Liver (tissue), 3 donors: ENCODE data around the gene PSMB11.

Experiments
- CTCF ChIP-seq: fragments of 150-350 bp; IDR thresholded peaks from 2 replicates; pipeline ENCODE4 v1.5.1; 2017; ENCODE audit warnings: improper control_type of control experiment, low read depth, low read length; ENCODE audit not compliant: missing input control
- EGR1 ChIP-seq, 2 donors: IDR thresholded peaks; 2 replicates each; pipeline ENCODE4 v1.6.1; 2016 to 2018; ENCODE audit warnings: antibody characterized with exemption in 2 of 2, low read depth in 2 of 2
- RAD21 ChIP-seq, 2 donors: IDR thresholded peaks; 2 replicates each; pipeline ENCODE4 v1.6.1; 2016; ENCODE audit warnings: antibody characterized with exemption in 2 of 2, mild to moderate bottlenecking in 2 of 2
- SP1 ChIP-seq: IDR thresholded peaks from 2 replicates; pipeline ENCODE4 v1.6.1; 2018; ENCODE audit warnings: antibody characterized with exemption, mild to moderate bottlenecking
- TAF1 ChIP-seq: conservative IDR thresholded peaks from 2 replicates; pipeline ENCODE4 v1.6.1; 2016; ENCODE audit warnings: antibody characterized with exemption, mild to moderate bottlenecking
- donor health status: healthy.
- donor health status: healthy.

GRCh38 chr14:22993517-22993916 is 48.5 kb upstream of the PSMB11 start:
- TF ChIP-seq EGR1 (IDR thresholded peaks at IDR 0.05; ENCODE audit: low read depth in 2 of 2) (no peak), CTCF (no peak), SP1 (no peak), TAF1 (no peak), RAD21 (IDR thresholded peaks at IDR 0.05) (no peak)
